NB4 (cell line): ENCODE results near the gene TMBIM6.

Experiments used
- CTCF ChIP-seq: IDR thresholded peaks from one replicate; pipeline ENCODE4 v1.5.1; 2012; ENCODE audit warnings: low read depth, low read length
- MAX ChIP-seq: IDR thresholded peaks from 2 replicates; pipeline ENCODE4 v1.6.1; 2011; ENCODE audit warnings: low read depth, low read length
- POLR2A ChIP-seq: IDR thresholded peaks from 2 replicates; pipeline ENCODE4 v1.6.1; 2011; ENCODE audit warnings: mild to moderate bottlenecking; ENCODE audit not compliant: insufficient read length; ENCODE audit errors: extremely low read depth

GRCh38 chr12:49767333-49767732 is 26.0 kb downstream of the TMBIM6 start:
- TF ChIP-seq CTCF (no peak), MAX (no peak), POLR2A (no peak)
